Keratinocyte (primary cell): ENCODE results near the gene IGSF9. TPM values are rescaled to one million over a fixed set of nuclear protein-coding genes. Genes with fewer than 3 reads are reported as not detected.

Experiments used
- DNase-seq: peaks from one replicate; pipeline ENCODE4 v3.0.0-alpha.2; 2011; ENCODE audit warnings: low read depth, missing footprints, low spot score
- FAIRE-seq: peaks from 2 replicates; lab custom pipeline; 2011; peaks lifted over from hg19 to GRCh38; lab: Jason Lieb, UNC
- H2AFZ ChIP-seq: 2 replicates; pipeline ENCODE4 v1.6.0; 2012; ENCODE audit warnings: low read length, control low read depth, inconsistent platforms; ENCODE audit not compliant: control insufficient read depth
- H3K27ac ChIP-seq: 2 replicates; pipeline ENCODE4 v1.5.1; 2011; ENCODE audit warnings: low read length; ENCODE audit not compliant: control insufficient read depth, insufficient read depth
- H3K27me3 ChIP-seq: 3 replicates; pipeline ENCODE4 v1.6.0; 2011; ENCODE audit warnings: low read length; ENCODE audit not compliant: control insufficient read depth, insufficient read depth; ENCODE audit errors: extremely low read depth
- H3K36me3 ChIP-seq, 2 experiments: 2 replicates in 1 of 2; 3 replicates in 1 of 2; pipeline ENCODE4 v1.5.1; 2011; ENCODE audit warnings: low read length in 2 of 2, mild to moderate bottlenecking in 1 of 2; ENCODE audit not compliant: control insufficient read depth in 2 of 2, insufficient read depth in 2 of 2; ENCODE audit errors: extremely low read depth in 1 of 2
- H3K4me1 ChIP-seq: 3 replicates; pipeline ENCODE4 v1.5.1; 2011; ENCODE audit warnings: low read length; ENCODE audit not compliant: control insufficient read depth, insufficient read depth; ENCODE audit errors: extremely low read depth
- H3K4me2 ChIP-seq: 3 replicates; pipeline ENCODE4 v1.6.0; 2011; ENCODE audit warnings: low read depth, low read length; ENCODE audit not compliant: control insufficient read depth, insufficient read depth; ENCODE audit errors: extremely low read depth
- H3K4me3 ChIP-seq, 3 experiments: fragments of 200-600 bp in 1 of 3; sonication (generic) in 1 of 3; 2 replicates in 2 of 3; 3 replicates in 1 of 3; pipeline ENCODE4 v1.5.1; 2011 to 2016; ENCODE audit warnings: low read length in 3 of 3, mild to moderate bottlenecking in 3 of 3, control low read depth in 2 of 3, inconsistent platforms in 1 of 3, low read depth in 1 of 3, mixed read lengths in 1 of 3, mixed run types in 1 of 3, moderate library complexity in 1 of 3; ENCODE audit not compliant: control insufficient read depth in 2 of 3, insufficient read depth in 2 of 3; ENCODE audit errors: extremely low read depth in 1 of 3
- H3K79me2 ChIP-seq: 2 replicates; pipeline ENCODE4 v1.6.0; 2012; ENCODE audit warnings: low read length; ENCODE audit not compliant: control insufficient read depth, insufficient read depth
- H3K9ac ChIP-seq: 3 replicates; pipeline ENCODE4 v1.6.0; 2011; ENCODE audit warnings: low read length; ENCODE audit not compliant: control insufficient read depth, insufficient read depth; ENCODE audit errors: extremely low read depth
- H3K9me1 ChIP-seq: 3 replicates; pipeline ENCODE4 v1.6.0; 2011; ENCODE audit warnings: low read length; ENCODE audit not compliant: control insufficient read depth, insufficient read depth; ENCODE audit errors: extremely low read depth
- H3K9me3 ChIP-seq: 2 replicates; pipeline ENCODE4 v1.5.1; 2012; ENCODE audit warnings: low read depth, low read length; ENCODE audit not compliant: control insufficient read depth
- H4K20me1 ChIP-seq: 3 replicates; pipeline ENCODE4 v1.6.0; 2011; ENCODE audit warnings: low read length; ENCODE audit not compliant: control insufficient read depth, insufficient read depth; ENCODE audit errors: extremely low read depth
- EZH2 ChIP-seq: IDR thresholded peaks from one replicate; pipeline ENCODE4 v1.6.1; 2012; ENCODE audit warnings: inconsistent platforms, mild to moderate bottlenecking, low read length, moderate library complexity
- dilution Hi-C: fragments of 300-500 bp; cut with MboI; formaldehyde crosslinking; loops from one replicate; pipeline ENCODE4 v1.7.0; 2020; ENCODE audit warnings: low sequenced_read_pairs; ENCODE audit not compliant: extremely low pct_ligation_motif_present
- polyA plus RNA-seq, 5 experiments: library from polyadenylated mRNA; depleted of rRNA in 3 of 5; stranded (reverse) in 3 of 5; stranded (forward) in 1 of 5; unstranded in 1 of 5; fragments of >200 nt; gene quantifications; 1 replicate in 1 of 5; 2 replicates in 3 of 5; 3 replicates in 1 of 5; pipeline versions ENCODE4 v1.2.1 to v1.2.3, GENCODE V29; 2011 to 2012; ENCODE audit warnings: missing spikeins in 2 of 5, low read depth in 1 of 5, low replicate concordance in 1 of 5
- TF ChIP-seq, protein P1 (sequence below), 3 experiments: IDR thresholded peaks in 1 of 3; conservative IDR thresholded peaks in 1 of 3; optimal IDR thresholded peaks in 1 of 3; 2 replicates in 2 of 3; 3 replicates in 1 of 3; pipeline versions ENCODE3 to v1.5.1; 2011; ENCODE audit warnings: low read length in 3 of 3, mild to moderate bottlenecking in 3 of 3, moderate library complexity in 2 of 3, control low read depth in 1 of 3, inconsistent platforms in 1 of 3; ENCODE audit not compliant: insufficient read depth in 2 of 3; ENCODE audit errors: extremely low read depth in 1 of 3

Gene IGSF9
- polyA plus RNA-seq, 1 donor (not counting 4 experiments of a cell fraction or from before 2014, with no cell fraction given) = 4.2 TPM

DNA sequence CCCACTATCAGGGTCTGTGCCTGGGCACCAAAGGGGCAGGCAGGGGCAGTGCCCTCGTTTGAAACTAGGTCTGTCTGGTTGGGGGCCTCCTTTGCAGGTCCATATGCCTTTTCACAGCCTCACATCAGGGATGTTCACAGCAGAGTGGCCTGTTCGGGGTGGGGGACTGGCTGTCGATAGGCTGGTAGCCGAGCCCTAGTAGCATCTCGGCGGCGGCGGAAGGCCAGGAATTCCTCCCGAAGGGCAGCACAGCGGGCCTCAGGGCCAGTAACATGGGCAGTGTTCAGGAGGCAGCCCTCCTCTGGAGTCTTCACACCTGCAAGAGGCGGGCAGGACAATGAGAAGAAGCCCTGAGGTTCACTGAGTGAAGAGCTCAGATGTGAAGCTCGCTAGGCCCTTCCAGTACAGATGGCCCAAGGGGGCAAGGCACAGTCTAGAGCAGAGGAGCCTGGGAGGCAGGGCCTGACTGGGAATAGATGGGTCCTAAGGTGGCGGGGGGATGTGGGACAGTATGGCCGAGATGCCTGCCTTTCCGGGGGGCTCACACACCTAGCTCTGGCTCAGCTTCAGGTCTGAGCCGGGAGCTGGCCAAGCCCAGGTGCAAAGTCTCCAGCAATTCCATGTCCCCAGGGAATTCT lies 18.1 kb downstream of the IGSF9 start:
- DNase-seq = no peak
- Histone ChIP-seq H3K4me3 (no peak overlapping the region), H3K36me3 (peaks cover 10 to 16% of the 10 kb centered on the region in 2 experiments), H3K9me3 (no peaks in the 10 kb centered on the region), H3K9ac (no peak overlapping the region), H3K27me3 (no peaks in the 10 kb centered on the region), H4K20me1 (peaks cover 5% of the 10 kb centered on the region), H3K4me2 (no peak overlapping the region), H3K9me1 (no peaks in the 10 kb centered on the region), H3K4me1 (peaks cover 32% of the 10 kb centered on the region), H2AFZ (no peak overlapping the region), H3K27ac (no peak overlapping the region), H3K79me2 (peaks cover 26% of the 10 kb centered on the region)
- dilution Hi-C loops = no loop called here
- no peak for FAIRE-seq
- TF ChIP-seq, protein P1, sequence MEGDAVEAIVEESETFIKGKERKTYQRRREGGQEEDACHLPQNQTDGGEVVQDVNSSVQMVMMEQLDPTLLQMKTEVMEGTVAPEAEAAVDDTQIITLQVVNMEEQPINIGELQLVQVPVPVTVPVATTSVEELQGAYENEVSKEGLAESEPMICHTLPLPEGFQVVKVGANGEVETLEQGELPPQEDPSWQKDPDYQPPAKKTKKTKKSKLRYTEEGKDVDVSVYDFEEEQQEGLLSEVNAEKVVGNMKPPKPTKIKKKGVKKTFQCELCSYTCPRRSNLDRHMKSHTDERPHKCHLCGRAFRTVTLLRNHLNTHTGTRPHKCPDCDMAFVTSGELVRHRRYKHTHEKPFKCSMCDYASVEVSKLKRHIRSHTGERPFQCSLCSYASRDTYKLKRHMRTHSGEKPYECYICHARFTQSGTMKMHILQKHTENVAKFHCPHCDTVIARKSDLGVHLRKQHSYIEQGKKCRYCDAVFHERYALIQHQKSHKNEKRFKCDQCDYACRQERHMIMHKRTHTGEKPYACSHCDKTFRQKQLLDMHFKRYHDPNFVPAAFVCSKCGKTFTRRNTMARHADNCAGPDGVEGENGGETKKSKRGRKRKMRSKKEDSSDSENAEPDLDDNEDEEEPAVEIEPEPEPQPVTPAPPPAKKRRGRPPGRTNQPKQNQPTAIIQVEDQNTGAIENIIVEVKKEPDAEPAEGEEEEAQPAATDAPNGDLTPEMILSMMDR (optimal IDR thresholded peaks at IDR 0.05 in 1 of 3, IDR thresholded peaks at IDR 0.05 in 1 of 3, conservative IDR thresholded peaks at IDR 0.05 in 1 of 3; ENCODE audit: extremely low read depth in 1 of 3, insufficient read depth in 2 of 3, low read length in 3 of 3) = no peak
- TF ChIP-seq EZH2 = no peak

DNA sequence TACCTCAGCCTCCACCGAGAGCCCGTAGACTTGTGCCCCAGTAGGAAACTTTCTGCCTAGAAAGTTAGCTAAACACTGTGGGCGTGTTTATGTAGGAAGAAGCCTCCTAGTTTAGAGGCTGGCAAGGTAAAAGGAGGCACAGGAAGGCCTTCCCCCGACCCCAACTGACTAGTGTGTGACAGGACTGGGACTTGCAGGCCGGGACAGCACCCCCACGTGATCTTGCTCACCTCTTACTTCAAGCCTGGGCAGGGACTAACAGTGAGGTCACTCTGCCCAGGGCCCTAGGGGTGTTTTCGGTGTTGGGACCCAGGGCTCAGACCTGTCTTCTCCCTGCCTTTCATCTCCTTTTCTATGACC lies 19.7 kb downstream of the IGSF9 start:
- Histone ChIP-seq H4K20me1 (peaks cover 16% of the 10 kb centered on the region), H3K9me1 (peaks cover 5% of the 10 kb centered on the region), H3K9ac (peak overlapping the region; percentile 100), H2AFZ (peak overlapping the region; percentile 52), H3K27ac (peak overlapping the region; percentile 98), H3K36me3 (peaks cover 15 to 27% of the 10 kb centered on the region in 2 experiments), H3K9me3 (no peaks in the 10 kb centered on the region), H3K4me1 (peaks cover 49% of the 10 kb centered on the region), H3K27me3 (no peaks in the 10 kb centered on the region), H3K4me3 (peak overlapping the region; percentile 79 to 94 (median 92)), H3K79me2 (peaks cover 42% of the 10 kb centered on the region), H3K4me2 (peak overlapping the region; percentile 90)
- DNase-seq (peak; percentile 93), FAIRE-seq (peak; percentile 85)
- dilution Hi-C loops = no loop called here
- TF ChIP-seq, protein P1 (optimal IDR thresholded peaks at IDR 0.05 in 1 of 3, IDR thresholded peaks at IDR 0.05 in 1 of 3, conservative IDR thresholded peaks at IDR 0.05 in 1 of 3; ENCODE audit: extremely low read depth in 1 of 3, insufficient read depth in 2 of 3, low read length in 3 of 3) = no peak
- TF ChIP-seq EZH2 = no peak
